Ishikawa (cell line): Measurements from ENCODE around the gene NOP53.

ENCODE experiments used
- CEBPB ChIP-seq: IDR thresholded peaks from 2 replicates; pipeline ENCODE4 v1.6.1; 2012
- CREB1 ChIP-seq: IDR thresholded peaks from 2 replicates; pipeline ENCODE4 v1.6.1; 2012; ENCODE audit warnings: low read depth
- EGR1 ChIP-seq: IDR thresholded peaks from 2 replicates; pipeline ENCODE4 v1.6.1; 2012
- EP300 ChIP-seq: IDR thresholded peaks from 2 replicates; pipeline ENCODE4 v1.6.1; 2012; ENCODE audit warnings: borderline replicate concordance
- FOXM1 ChIP-seq: IDR thresholded peaks from 2 replicates; pipeline ENCODE4 v1.6.1; 2012; ENCODE audit warnings: low read depth, borderline replicate concordance
- NFIC ChIP-seq: IDR thresholded peaks from 2 replicates; pipeline ENCODE4 v1.6.1; 2012
- RAD21 ChIP-seq: IDR thresholded peaks from 2 replicates; pipeline ENCODE4 v1.6.1; 2012; ENCODE audit warnings: low read depth
- REST ChIP-seq: IDR thresholded peaks from 2 replicates; pipeline ENCODE4 v1.6.1; 2012; ENCODE audit warnings: low read depth, mild to moderate bottlenecking
- TAF1 ChIP-seq: IDR thresholded peaks from 2 replicates; pipeline ENCODE4 v1.6.1; 2012; ENCODE audit warnings: low read depth, mild to moderate bottlenecking
- TCF12 ChIP-seq: IDR thresholded peaks from 2 replicates; pipeline ENCODE4 v1.6.1; 2012; ENCODE audit warnings: low read depth
- TEAD4 ChIP-seq: IDR thresholded peaks from 2 replicates; pipeline ENCODE4 v1.6.1; 2012
- YY1 ChIP-seq: IDR thresholded peaks from 2 replicates; pipeline ENCODE4 v1.6.1; 2012; ENCODE audit warnings: low read depth
- ZBTB7A ChIP-seq: IDR thresholded peaks from 2 replicates; pipeline ENCODE4 v1.6.1; 2012; ENCODE audit warnings: low read depth
- TF ChIP-seq, protein P1 (sequence below): IDR thresholded peaks from 2 replicates; pipeline ENCODE4 v1.6.1; 2012
- TF ChIP-seq, protein P2 (sequence below): IDR thresholded peaks from 2 replicates; pipeline ENCODE4 v1.6.1; 2012

Gene NOP53

GRCh38 chr19:47745010-47745901 is at the start of gene NOP53:
Gene NOP53 (plus strand): TSS chr19:47745546. CDS start chr19:47745560, 14 bp downstream.
- TF ChIP-seq YY1 = peak; percentile 99
- TF ChIP-seq REST = no peak
- no peak for TF ChIP-seq RAD21
- no peak for TF ChIP-seq CEBPB
- TF ChIP-seq, protein P1, sequence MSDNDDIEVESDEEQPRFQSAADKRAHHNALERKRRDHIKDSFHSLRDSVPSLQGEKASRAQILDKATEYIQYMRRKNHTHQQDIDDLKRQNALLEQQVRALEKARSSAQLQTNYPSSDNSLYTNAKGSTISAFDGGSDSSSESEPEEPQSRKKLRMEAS = peak; percentile 49
- no peak for TF ChIP-seq FOXM1
- peak; percentile 82 for TF ChIP-seq TAF1
- TF ChIP-seq EGR1 = peak; percentile 95
- no peak for TF ChIP-seq ZBTB7A
- TF ChIP-seq NFIC = peak; percentile 12; the same call in 1 of the 2 replicates
- TF ChIP-seq TEAD4 = no peak
- TF ChIP-seq, protein P2, sequence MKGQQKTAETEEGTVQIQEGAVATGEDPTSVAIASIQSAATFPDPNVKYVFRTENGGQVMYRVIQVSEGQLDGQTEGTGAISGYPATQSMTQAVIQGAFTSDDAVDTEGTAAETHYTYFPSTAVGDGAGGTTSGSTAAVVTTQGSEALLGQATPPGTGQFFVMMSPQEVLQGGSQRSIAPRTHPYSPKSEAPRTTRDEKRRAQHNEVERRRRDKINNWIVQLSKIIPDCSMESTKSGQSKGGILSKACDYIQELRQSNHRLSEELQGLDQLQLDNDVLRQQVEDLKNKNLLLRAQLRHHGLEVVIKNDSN = no peak
- peak; percentile 65; the same call in 1 of the 2 replicates for TF ChIP-seq TCF12
- TF ChIP-seq EP300 = no peak
- peak; percentile 78 for TF ChIP-seq CREB1

DNA sequence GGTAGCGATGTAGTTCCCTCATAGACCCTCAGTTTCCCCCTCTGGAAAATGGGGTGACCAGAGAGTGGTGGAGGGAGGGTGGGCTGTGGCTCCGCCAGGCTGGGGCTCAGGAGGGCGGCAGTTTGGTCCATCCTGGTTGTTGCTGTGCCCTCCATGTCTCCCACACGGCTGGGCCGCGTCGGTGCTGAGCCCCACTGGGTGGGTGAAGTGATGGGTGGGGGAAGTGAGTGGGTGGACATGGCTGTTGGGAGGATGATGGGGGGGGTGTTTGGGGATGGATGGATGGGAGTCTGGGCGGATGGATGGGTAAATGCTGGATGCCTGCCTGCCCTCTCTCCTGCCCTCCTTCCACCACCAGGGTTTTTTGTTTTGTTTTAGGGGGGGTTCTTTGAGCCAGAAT is 48.7 kb upstream of the NOP53 start:
- TF ChIP-seq, protein P1 = no peak
- TF ChIP-seq NFIC = no peak
- no peak for TF ChIP-seq EP300
- no peak for TF ChIP-seq CEBPB
- TF ChIP-seq, protein P2 = no peak
- no peak for TF ChIP-seq EGR1
- no peak for TF ChIP-seq CREB1
- no peak for TF ChIP-seq REST
- TF ChIP-seq FOXM1 = no peak
- TF ChIP-seq RAD21 = no peak
- no peak for TF ChIP-seq TCF12
- no peak for TF ChIP-seq TEAD4
- TF ChIP-seq YY1 = no peak

- TF ChIP-seq RAD21 = peak; percentile 96
- TF ChIP-seq, protein P2 = no peak
These were observed 47.3 kb upstream of the NOP53 start for GRCh38 chr19:47697863-47698609.

GRCh38 chr19:47698631-47699359 is 46.6 kb upstream of the NOP53 start:
- TF ChIP-seq, protein P2 = no peak
- TF ChIP-seq EP300 (no peak), TCF12 (no peak), EGR1 (no peak), ZBTB7A (no peak)
